Measurements from ENCODE around the gene PRKCA.

Gene PRKCA

DNA sequence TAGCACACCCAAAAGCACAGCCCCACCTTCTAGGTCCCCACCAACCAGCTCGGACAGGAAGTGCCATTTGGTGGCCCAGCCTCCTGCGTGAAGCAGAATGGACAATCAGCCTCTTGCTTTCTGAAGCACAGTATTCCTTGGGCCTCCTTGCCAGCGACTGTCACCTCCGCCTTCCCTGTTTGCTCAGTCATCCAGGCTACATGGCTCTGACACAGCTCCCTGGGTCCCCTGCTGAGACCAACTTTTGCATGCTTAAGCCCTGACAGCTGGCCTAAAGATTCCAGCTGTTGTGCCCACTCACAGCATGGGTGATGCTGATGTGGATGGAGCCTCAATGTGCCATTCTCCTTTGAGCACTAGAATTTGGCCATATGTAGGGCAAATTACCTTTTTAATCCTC, 528.0 kb downstream of the PRKCA start:
- H4K8ac ChIP-seq (ENCODE audit: low read depth, low read length), result no peak overlapping the region
- H3K18ac ChIP-seq (ENCODE audit: low read length), result peak overlapping the region; percentile 3
- H3K9me3 ChIP-seq (replicated peaks in 1 of 2; ENCODE audit: control insufficient read depth in 2 of 2, insufficient read depth in 1 of 2, low read depth in 1 of 2, low read length in 2 of 2), result no peaks in the 10 kb centered on the region
- no peak overlapping the region for H3K14ac ChIP-seq (ENCODE audit: low read length)
- no peak overlapping the region for H2BK12ac ChIP-seq (ENCODE audit: low read length)
- H3K27ac ChIP-seq (replicated peaks; ENCODE audit: low read length), result no peak overlapping the region
- H2AK5ac ChIP-seq (ENCODE audit: low read depth, low read length), result no peak overlapping the region
- WGBS, 2 donors (ENCODE audit: extremely low coverage in 2 of 2, insufficient read length in 2 of 2, insufficient replicate concordance in 1 of 2), result no CpG with 5 or more reads among the region's 4 CpGs
- H3K23ac ChIP-seq (ENCODE audit: low read depth, low read length, poor library complexity), result peak overlapping the region; percentile 77
- no peak overlapping the region for H2BK5ac ChIP-seq (ENCODE audit: low read length)
- no peak overlapping the region for H3K4me2 ChIP-seq (ENCODE audit: insufficient read depth, low read length, poor library complexity, severe bottlenecking)
- DNase-seq (ENCODE audit: low spot score), result no peak
- no peak overlapping the region for H3K4ac ChIP-seq (ENCODE audit: low read length)
- H3K36me3 ChIP-seq (replicated peaks in 1 of 2; ENCODE audit: control insufficient read depth in 2 of 2, insufficient read depth in 2 of 2, low read length in 2 of 2), result no peaks in the 10 kb centered on the region
- peaks cover 5 to 17% of the 10 kb centered on the region in 2 donors for H3K4me1 ChIP-seq (ENCODE audit: control insufficient read depth in 2 of 2, insufficient read depth in 1 of 2, low read depth in 1 of 2, low read length in 2 of 2)
- no peak overlapping the region for H2BK120ac ChIP-seq (ENCODE audit: low read depth, low read length)
- peaks cover 4 to 41% (median 17%) of the 10 kb centered on the region in 3 experiments for H3K27me3 ChIP-seq (ENCODE audit: control insufficient read depth in 3 of 3, insufficient read depth in 3 of 3, low read depth in 1 of 3, low read length in 3 of 3)
- no peak overlapping the region for H4K91ac ChIP-seq (ENCODE audit: low read depth, low read length, poor library complexity)
- H3K9ac ChIP-seq (ENCODE audit: low read depth, low read length, poor library complexity), result no peak overlapping the region
- no peak overlapping the region for H3K4me3 ChIP-seq (ENCODE audit: low read length in 2 of 2)
- no peak overlapping the region for H2BK15ac ChIP-seq (ENCODE audit: low read length)
- H2AFZ ChIP-seq (ENCODE audit: low read length), result no peak overlapping the region
- no peaks in the 10 kb centered on the region for H3K79me1 ChIP-seq (ENCODE audit: low read depth, low read length)

DNA sequence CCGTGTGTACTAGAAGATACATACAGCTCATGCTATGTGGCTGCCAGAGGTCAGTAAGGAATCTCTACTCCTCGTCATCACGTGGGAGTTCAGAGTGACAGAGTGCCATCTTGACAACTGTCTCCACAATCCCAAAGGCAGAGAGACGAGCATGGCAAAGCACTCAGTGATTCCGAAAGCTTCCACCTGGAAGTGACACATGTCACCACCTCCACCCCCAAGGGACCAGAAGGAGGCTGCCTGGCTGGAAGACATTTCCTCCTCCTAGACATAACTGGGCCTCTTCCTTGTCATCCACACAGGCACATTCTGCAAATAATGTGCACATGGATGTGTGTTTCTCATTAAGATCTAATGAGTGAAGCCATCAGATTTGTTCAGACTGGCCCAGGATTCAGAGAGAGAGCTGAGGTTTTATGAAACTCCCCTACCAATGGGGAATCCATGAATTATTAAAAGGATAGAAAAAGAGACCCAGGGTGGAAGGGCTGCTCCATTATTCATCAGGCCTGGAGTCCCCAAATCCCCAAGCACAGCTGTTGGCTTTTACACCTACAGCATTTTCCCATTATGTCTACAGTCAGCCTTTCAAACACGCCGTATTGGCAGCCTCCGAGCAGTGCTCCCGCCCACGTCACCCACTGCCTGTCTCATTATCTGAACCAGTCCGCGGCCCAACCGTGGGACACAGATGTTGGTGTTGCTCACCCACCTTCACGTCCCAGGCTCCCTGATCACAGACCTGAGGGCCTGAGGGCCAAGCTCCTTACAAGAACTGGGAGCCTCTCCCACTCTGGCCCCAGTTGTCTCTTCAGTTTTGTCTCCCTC, 529.2 kb downstream of the PRKCA start:
- no peaks in the 10 kb centered on the region for H3K79me1 ChIP-seq (ENCODE audit: low read depth, low read length)
- no peak overlapping the region for H3K27ac ChIP-seq (replicated peaks; ENCODE audit: low read length)
- no peak overlapping the region for H2AFZ ChIP-seq (ENCODE audit: low read length)
- no peak overlapping the region for H4K91ac ChIP-seq (ENCODE audit: low read depth, low read length, poor library complexity)
- WGBS, 2 donors (ENCODE audit: extremely low coverage in 2 of 2, insufficient read length in 2 of 2, insufficient replicate concordance in 1 of 2), result no CpG with 5 or more reads among the region's 14 CpGs
- no peak overlapping the region for H3K4ac ChIP-seq (ENCODE audit: low read length)
- no peak for DNase-seq (ENCODE audit: low spot score)
- H3K14ac ChIP-seq (ENCODE audit: low read length), result no peak overlapping the region
- H2BK15ac ChIP-seq (ENCODE audit: low read length), result no peak overlapping the region
- H3K4me1 ChIP-seq (ENCODE audit: control insufficient read depth in 2 of 2, insufficient read depth in 1 of 2, low read depth in 1 of 2, low read length in 2 of 2), result peaks cover 5 to 17% of the 10 kb centered on the region in 2 donors
- no peak overlapping the region for H3K4me2 ChIP-seq (ENCODE audit: insufficient read depth, low read length, poor library complexity, severe bottlenecking)
- no peaks in the 10 kb centered on the region for H3K9me3 ChIP-seq (replicated peaks in 1 of 2; ENCODE audit: control insufficient read depth in 2 of 2, insufficient read depth in 1 of 2, low read depth in 1 of 2, low read length in 2 of 2)
- no peak overlapping the region for H3K4me3 ChIP-seq (ENCODE audit: low read length in 2 of 2)
- peaks cover 4 to 52% (median 28%) of the 10 kb centered on the region in 3 experiments for H3K27me3 ChIP-seq (ENCODE audit: control insufficient read depth in 3 of 3, insufficient read depth in 3 of 3, low read depth in 1 of 3, low read length in 3 of 3)
- no peak overlapping the region for H2BK5ac ChIP-seq (ENCODE audit: low read length)
- no peak overlapping the region for H3K9ac ChIP-seq (ENCODE audit: low read depth, low read length, poor library complexity)
- H2AK5ac ChIP-seq (ENCODE audit: low read depth, low read length), result no peak overlapping the region
- no peak overlapping the region for H4K8ac ChIP-seq (ENCODE audit: low read depth, low read length)
- H3K18ac ChIP-seq (ENCODE audit: low read length), result no peak overlapping the region
- H2BK120ac ChIP-seq (ENCODE audit: low read depth, low read length), result no peak overlapping the region
- H2BK12ac ChIP-seq (ENCODE audit: low read length), result no peak overlapping the region
- H3K36me3 ChIP-seq (replicated peaks in 1 of 2; ENCODE audit: control insufficient read depth in 2 of 2, insufficient read depth in 2 of 2, low read length in 2 of 2), result no peaks in the 10 kb centered on the region
- no peak overlapping the region for H3K23ac ChIP-seq (ENCODE audit: low read depth, low read length, poor library complexity)

DNA sequence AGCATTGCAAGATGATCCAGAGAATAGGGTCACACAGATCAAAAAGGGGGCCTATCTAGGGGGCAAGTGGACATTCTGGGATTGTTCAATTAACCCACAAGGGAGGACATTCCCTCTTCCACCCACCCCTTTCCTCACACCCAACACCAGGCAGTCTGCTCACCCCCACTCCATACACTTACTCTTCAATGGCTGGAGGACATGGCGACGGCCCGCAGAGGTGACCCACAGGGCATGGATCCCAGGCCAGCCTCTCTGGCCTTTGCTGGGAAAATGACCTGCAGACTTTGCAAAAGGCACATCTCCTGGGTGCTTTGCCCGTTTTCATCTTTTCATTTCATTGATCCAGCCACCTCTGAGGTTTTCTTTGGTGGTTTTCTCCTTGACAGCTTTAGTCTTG, 530.8 kb downstream of the PRKCA start:
- no peak overlapping the region for H3K14ac ChIP-seq (ENCODE audit: low read length)
- H3K4me3 ChIP-seq (ENCODE audit: low read length in 2 of 2), result no peak overlapping the region
- no peak overlapping the region for H2AK5ac ChIP-seq (ENCODE audit: low read depth, low read length)
- no peaks in the 10 kb centered on the region for H3K9me3 ChIP-seq (replicated peaks in 1 of 2; ENCODE audit: control insufficient read depth in 2 of 2, insufficient read depth in 1 of 2, low read depth in 1 of 2, low read length in 2 of 2)
- H3K23ac ChIP-seq (ENCODE audit: low read depth, low read length, poor library complexity), result no peak overlapping the region
- H2BK5ac ChIP-seq (ENCODE audit: low read length), result no peak overlapping the region
- H3K79me1 ChIP-seq (ENCODE audit: low read depth, low read length), result no peaks in the 10 kb centered on the region
- H2BK12ac ChIP-seq (ENCODE audit: low read length), result no peak overlapping the region
- no peak overlapping the region for H3K18ac ChIP-seq (ENCODE audit: low read length)
- H3K9ac ChIP-seq (ENCODE audit: low read depth, low read length, poor library complexity), result no peak overlapping the region
- H3K4ac ChIP-seq (ENCODE audit: low read length), result no peak overlapping the region
- no peak overlapping the region for H2BK120ac ChIP-seq (ENCODE audit: low read depth, low read length)
- no peak overlapping the region for H2BK15ac ChIP-seq (ENCODE audit: low read length)
- H3K36me3 ChIP-seq (replicated peaks in 1 of 2; ENCODE audit: control insufficient read depth in 2 of 2, insufficient read depth in 2 of 2, low read length in 2 of 2), result no peaks in the 10 kb centered on the region
- no peak overlapping the region for H3K4me2 ChIP-seq (ENCODE audit: insufficient read depth, low read length, poor library complexity, severe bottlenecking)
- H4K91ac ChIP-seq (ENCODE audit: low read depth, low read length, poor library complexity), result peak overlapping the region; percentile 38
- no CpG with 5 or more reads among the region's 4 CpGs for WGBS, 2 donors (ENCODE audit: extremely low coverage in 2 of 2, insufficient read length in 2 of 2, insufficient replicate concordance in 1 of 2)
- peaks cover 4 to 67% (median 35%) of the 10 kb centered on the region in 3 experiments for H3K27me3 ChIP-seq (ENCODE audit: control insufficient read depth in 3 of 3, insufficient read depth in 3 of 3, low read depth in 1 of 3, low read length in 3 of 3)
- H3K27ac ChIP-seq (replicated peaks; ENCODE audit: low read length), result no peak overlapping the region
- peaks cover 5 to 17% of the 10 kb centered on the region in 2 donors for H3K4me1 ChIP-seq (ENCODE audit: control insufficient read depth in 2 of 2, insufficient read depth in 1 of 2, low read depth in 1 of 2, low read length in 2 of 2)
- no peak overlapping the region for H4K8ac ChIP-seq (ENCODE audit: low read depth, low read length)
- no peak overlapping the region for H2AFZ ChIP-seq (ENCODE audit: low read length)
- DNase-seq (ENCODE audit: low spot score), result no peak

DNA sequence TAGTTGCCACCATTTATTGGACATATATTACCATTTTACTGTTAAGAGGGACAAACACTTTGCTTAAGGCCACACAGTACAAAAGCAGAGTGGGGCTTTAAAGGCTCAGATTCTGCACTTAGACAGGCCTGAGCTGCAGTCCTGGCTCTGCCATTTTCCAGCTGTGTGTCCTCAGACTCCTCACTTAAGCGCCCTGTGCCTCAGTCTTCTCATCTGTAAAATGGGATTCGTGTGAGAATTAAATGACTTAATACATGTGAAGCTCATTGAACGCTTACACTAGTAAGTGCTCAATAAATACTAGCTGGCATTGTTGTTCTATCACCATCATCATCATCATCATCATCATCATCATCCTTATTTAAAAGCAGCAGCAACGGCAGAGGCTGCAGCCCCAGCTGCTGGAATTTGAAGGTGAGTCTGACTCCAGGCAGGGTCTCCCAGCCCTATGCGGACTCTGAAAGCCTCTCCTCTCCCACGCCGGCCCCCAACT, 532.1 kb downstream of the PRKCA start:
- H3K18ac ChIP-seq (ENCODE audit: low read length), result peak overlapping the region; percentile 8
- no peaks in the 10 kb centered on the region for H3K9me3 ChIP-seq (replicated peaks in 1 of 2; ENCODE audit: control insufficient read depth in 2 of 2, insufficient read depth in 1 of 2, low read depth in 1 of 2, low read length in 2 of 2)
- no peak overlapping the region for H3K4me3 ChIP-seq (ENCODE audit: low read length in 2 of 2)
- H3K4me1 ChIP-seq (ENCODE audit: control insufficient read depth in 2 of 2, insufficient read depth in 1 of 2, low read depth in 1 of 2, low read length in 2 of 2), result peaks cover 3 to 12% of the 10 kb centered on the region in 2 donors
- no peak overlapping the region for H4K91ac ChIP-seq (ENCODE audit: low read depth, low read length, poor library complexity)
- no peak overlapping the region for H2BK120ac ChIP-seq (ENCODE audit: low read depth, low read length)
- H3K36me3 ChIP-seq (replicated peaks in 1 of 2; ENCODE audit: control insufficient read depth in 2 of 2, insufficient read depth in 2 of 2, low read length in 2 of 2), result no peaks in the 10 kb centered on the region
- H2BK12ac ChIP-seq (ENCODE audit: low read length), result no peak overlapping the region
- WGBS, 2 donors (ENCODE audit: extremely low coverage in 2 of 2, insufficient read length in 2 of 2, insufficient replicate concordance in 1 of 2), result no CpG with 5 or more reads among the region's 7 CpGs
- no peak overlapping the region for H3K27ac ChIP-seq (replicated peaks; ENCODE audit: low read length)
- H2AFZ ChIP-seq (ENCODE audit: low read length), result peak overlapping the region; percentile 72
- no peak overlapping the region for H2BK15ac ChIP-seq (ENCODE audit: low read length)
- no peak overlapping the region for H4K8ac ChIP-seq (ENCODE audit: low read depth, low read length)
- H2BK5ac ChIP-seq (ENCODE audit: low read length), result no peak overlapping the region
- H3K4me2 ChIP-seq (ENCODE audit: insufficient read depth, low read length, poor library complexity, severe bottlenecking), result no peak overlapping the region
- H3K4ac ChIP-seq (ENCODE audit: low read length), result no peak overlapping the region
- peaks cover 4 to 64% (median 35%) of the 10 kb centered on the region in 3 experiments for H3K27me3 ChIP-seq (ENCODE audit: control insufficient read depth in 3 of 3, insufficient read depth in 3 of 3, low read depth in 1 of 3, low read length in 3 of 3)
- no peak for DNase-seq (ENCODE audit: low spot score)
- no peaks in the 10 kb centered on the region for H3K79me1 ChIP-seq (ENCODE audit: low read depth, low read length)
- no peak overlapping the region for H3K23ac ChIP-seq (ENCODE audit: low read depth, low read length, poor library complexity)
- no peak overlapping the region for H3K9ac ChIP-seq (ENCODE audit: low read depth, low read length, poor library complexity)
- H2AK5ac ChIP-seq (ENCODE audit: low read depth, low read length), result no peak overlapping the region
- H3K14ac ChIP-seq (ENCODE audit: low read length), result no peak overlapping the region

All from neuronal stem cell (in vitro differentiated cells).